ENCODE measurements around the gene SULT1A2. TPM values are rescaled to one million over a fixed set of nuclear protein-coding genes. Genes with fewer than 3 reads are reported as not detected.
A peak's percentile ranks its signal among the peaks of the same experiment; 100 is the strongest.
"Not testable (repeated sequence)": the region's sequence is repeated elsewhere in the genome, so short reads cannot be mapped to it uniquely, and the experiment has no call there.

Gene SULT1A2
- total RNA-seq, 1 donor from 2014 or later, result 0.32 TPM

GRCh38 chr16:28553776-28554633, 42.8 kb downstream of the SULT1A2 start, which contains the start of gene SGF29:
TSS of gene SGF29 (plus strand) at chr16:28553920. CDS start at chr16:28581070, 27,150 bp downstream.
- no peaks in the 10 kb centered on the region for H3K27me3 Mint-ChIP-seq (ENCODE audit: low read depth)
- H3K4me1 Mint-ChIP-seq (ENCODE audit: low read depth), result peaks cover 19% of the 10 kb centered on the region
- intact Hi-C loops (cut with micrococcal nuclease), result loop anchor here (1.0 kb wide), 1 partner anchor 62 kb away; the partner anchor contains the start of gene CLN3
- H3K27ac Mint-ChIP-seq, result peak within 1 kb of the TSS; percentile 97
- peak within 1 kb of the TSS; percentile 87 for H3K4me3 Mint-ChIP-seq (ENCODE audit: low read depth)
- no peaks in the 10 kb centered on the region for H3K9me3 Mint-ChIP-seq
- peak; percentile 90 for DNase-seq (ENCODE audit: low spot score)
- H3K36me3 Mint-ChIP-seq (ENCODE audit: low read depth), result peaks cover 21% of the 10 kb centered on the region

DNA sequence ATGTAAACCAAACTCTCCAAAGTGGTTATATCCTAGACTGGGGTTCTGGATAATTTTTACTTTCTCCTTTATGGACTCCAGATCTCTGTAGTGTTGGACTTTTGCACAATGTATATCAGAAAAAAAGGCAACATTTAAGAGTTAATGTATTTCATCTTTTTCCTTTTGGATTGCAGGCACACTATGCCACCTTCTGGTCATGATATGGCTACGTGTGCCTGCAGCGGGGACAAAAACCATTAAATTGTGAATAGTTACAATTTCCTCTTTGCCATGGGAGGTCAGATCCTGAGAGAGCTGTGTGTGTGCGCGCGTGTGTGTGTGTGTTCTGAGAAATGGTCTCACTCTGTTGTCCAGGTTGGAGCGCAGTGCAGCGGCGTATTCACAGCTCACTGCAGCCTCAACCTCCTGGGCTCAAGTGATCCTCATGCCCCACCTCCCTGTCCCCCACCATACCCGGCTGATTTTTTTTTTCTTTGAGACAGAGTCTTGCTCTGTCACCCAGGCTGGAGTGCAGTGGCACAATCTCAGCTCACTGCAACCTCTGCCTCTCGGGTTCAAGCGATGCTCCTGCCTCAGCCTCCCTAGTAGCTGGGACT, 47.5 kb downstream of the SULT1A2 start:
- no peak for DNase-seq (ENCODE audit: low spot score)
- no peaks in the 10 kb centered on the region for H3K9me3 Mint-ChIP-seq
- no peak overlapping the region for H3K4me3 Mint-ChIP-seq (ENCODE audit: low read depth)
- peaks cover 6% of the 10 kb centered on the region for H3K4me1 Mint-ChIP-seq (ENCODE audit: low read depth)
- peaks cover 4% of the 10 kb centered on the region for H3K27me3 Mint-ChIP-seq (ENCODE audit: low read depth)
- no peak overlapping the region for H3K27ac Mint-ChIP-seq
- H3K36me3 Mint-ChIP-seq (ENCODE audit: low read depth), result no peaks in the 10 kb centered on the region
- intact Hi-C loops (cut with micrococcal nuclease), result no loop called here

DNA sequence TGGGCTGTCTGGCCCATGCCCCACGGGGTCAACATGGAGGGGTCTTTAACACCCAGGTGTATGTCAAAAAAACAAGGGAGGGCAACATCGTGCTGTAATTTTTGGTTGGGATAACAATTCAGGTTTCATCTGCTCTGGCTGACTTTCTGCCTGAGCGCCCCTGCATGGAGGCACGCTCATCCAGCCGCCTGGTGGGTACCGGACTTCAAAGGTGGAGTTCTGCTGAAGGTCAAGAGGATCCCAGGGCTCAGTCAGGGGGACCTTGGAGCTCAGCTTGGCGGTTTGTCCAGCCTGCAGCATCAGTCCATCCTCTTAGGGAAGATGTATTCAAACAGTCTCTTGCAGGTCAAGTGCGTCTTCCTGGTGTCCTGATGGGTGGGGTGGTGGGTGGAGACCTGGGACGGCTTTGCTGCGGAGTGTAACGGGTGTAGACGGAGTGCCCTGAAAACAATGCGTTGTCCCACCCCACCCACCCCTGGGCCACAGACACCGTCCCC, 48.5 kb downstream of the SULT1A2 start:
- intact Hi-C loops (cut with micrococcal nuclease), result no loop called here
- peaks cover 4% of the 10 kb centered on the region for H3K27me3 Mint-ChIP-seq (ENCODE audit: low read depth)
- no peaks in the 10 kb centered on the region for H3K9me3 Mint-ChIP-seq
- no peak overlapping the region for H3K27ac Mint-ChIP-seq
- H3K4me3 Mint-ChIP-seq (ENCODE audit: low read depth), result no peak overlapping the region
- DNase-seq (ENCODE audit: low spot score), result no peak
- H3K36me3 Mint-ChIP-seq (ENCODE audit: low read depth), result no peaks in the 10 kb centered on the region
- H3K4me1 Mint-ChIP-seq (ENCODE audit: low read depth), result peaks cover 6% of the 10 kb centered on the region

GRCh38 chr16:28546626-28547025, 50.2 kb downstream of the SULT1A2 start:
- H3K4me3 Mint-ChIP-seq (ENCODE audit: low read depth), result no peak overlapping the region
- no peak for DNase-seq (ENCODE audit: low spot score)
- intact Hi-C loops (cut with micrococcal nuclease), result no loop called here
- no peaks in the 10 kb centered on the region for H3K9me3 Mint-ChIP-seq
- no peaks in the 10 kb centered on the region for H3K36me3 Mint-ChIP-seq (ENCODE audit: low read depth)
- H3K4me1 Mint-ChIP-seq (ENCODE audit: low read depth), result peaks cover 8% of the 10 kb centered on the region
- H3K27me3 Mint-ChIP-seq (ENCODE audit: low read depth), result peaks cover 4% of the 10 kb centered on the region
- no peak overlapping the region for H3K27ac Mint-ChIP-seq

DNA sequence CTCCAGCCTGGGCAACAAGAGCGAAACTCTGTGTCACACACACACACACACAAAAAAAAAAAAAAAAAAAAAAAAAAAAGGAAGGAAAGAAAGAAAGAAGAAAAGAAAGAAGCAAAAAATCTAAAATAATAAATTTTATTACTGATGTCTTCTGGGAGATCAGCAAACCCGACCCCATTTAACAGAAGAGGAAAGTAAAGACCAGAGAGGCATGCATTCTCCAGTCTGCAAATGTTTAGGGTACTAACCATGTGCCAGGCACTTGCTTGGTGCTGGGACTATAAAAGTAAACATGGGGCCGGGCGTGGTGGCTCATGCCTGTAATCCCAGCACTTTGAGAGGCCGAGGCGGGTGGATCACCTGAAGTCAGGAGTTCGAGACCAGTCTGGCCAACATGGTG, 50.9 kb downstream of the SULT1A2 start:
- H3K27ac Mint-ChIP-seq; DNase-seq (ENCODE audit: low spot score); H3K27me3 Mint-ChIP-seq (ENCODE audit: low read depth); H3K36me3 Mint-ChIP-seq (ENCODE audit: low read depth); H3K4me1 Mint-ChIP-seq (ENCODE audit: low read depth); H3K9me3 Mint-ChIP-seq; intact Hi-C loops (cut with micrococcal nuclease); H3K4me3 Mint-ChIP-seq (ENCODE audit: low read depth): not testable (repeated sequence)

DNA sequence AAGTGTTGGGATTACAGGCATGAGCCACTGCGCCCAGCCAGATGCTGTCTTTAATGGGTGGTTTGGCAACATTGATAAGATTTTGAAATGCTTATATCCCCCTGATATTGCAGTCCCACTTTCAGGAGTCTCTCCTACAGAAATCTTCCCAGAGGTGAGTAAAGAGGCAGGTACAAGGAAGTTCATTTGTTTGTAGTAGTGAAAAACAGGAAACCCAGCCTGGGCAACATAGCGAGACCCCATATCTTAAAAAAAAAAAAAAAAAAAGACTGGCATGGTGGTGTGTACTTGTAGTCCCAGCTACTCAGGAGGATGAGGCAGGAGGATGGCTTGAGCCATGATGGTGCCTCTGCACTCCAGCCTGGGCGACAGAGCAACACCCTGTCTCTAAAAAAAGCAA, 51.9 kb downstream of the SULT1A2 start:
- Mint-ChIP-seq H3K4me1 (ENCODE audit: low read depth) (peaks cover 8% of the 10 kb centered on the region), H3K36me3 (ENCODE audit: low read depth) (no peaks in the 10 kb centered on the region), H3K4me3 (ENCODE audit: low read depth) (no peak overlapping the region), H3K27ac (no peak overlapping the region), H3K9me3 (no peaks in the 10 kb centered on the region), H3K27me3 (ENCODE audit: low read depth) (peaks cover 4% of the 10 kb centered on the region)
- no peak for DNase-seq (ENCODE audit: low spot score)
- intact Hi-C loops (cut with micrococcal nuclease), result no loop called here

GRCh38 chr16:28543072-28543471, 53.8 kb downstream of the SULT1A2 start:
- Mint-ChIP-seq H3K9me3 (no peaks in the 10 kb centered on the region), H3K4me3 (ENCODE audit: low read depth) (no peak overlapping the region), H3K27me3 (ENCODE audit: low read depth) (peaks cover 1% of the 10 kb centered on the region), H3K4me1 (ENCODE audit: low read depth) (peaks cover 4% of the 10 kb centered on the region), H3K36me3 (ENCODE audit: low read depth) (no peaks in the 10 kb centered on the region), H3K27ac (no peak overlapping the region)
- no peak for DNase-seq (ENCODE audit: low spot score)
- intact Hi-C loops (cut with micrococcal nuclease), result no loop called here

DNA sequence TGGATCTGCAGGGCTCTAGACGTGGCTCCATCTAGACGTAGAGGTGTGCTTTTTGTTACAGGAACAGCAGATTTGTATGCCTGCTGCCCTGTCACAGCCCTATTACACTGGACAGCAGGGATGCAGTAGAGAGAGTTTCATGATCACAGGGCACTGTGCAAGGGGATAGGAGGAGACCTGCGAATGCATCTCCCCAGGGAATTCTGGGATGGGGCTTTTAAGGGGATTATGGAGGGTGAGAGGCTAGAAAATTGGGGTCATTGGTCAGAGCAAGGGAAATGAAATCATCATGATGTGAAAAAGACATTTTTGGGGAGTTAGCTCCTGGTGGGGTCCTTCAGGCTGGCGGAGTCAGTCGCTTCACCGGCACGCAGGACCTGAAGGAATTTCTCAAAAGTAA, 54.2 kb downstream of the SULT1A2 start:
- no peak overlapping the region for H3K4me3 Mint-ChIP-seq (ENCODE audit: low read depth)
- no peaks in the 10 kb centered on the region for H3K9me3 Mint-ChIP-seq
- H3K27me3 Mint-ChIP-seq (ENCODE audit: low read depth), result no peaks in the 10 kb centered on the region
- no peaks in the 10 kb centered on the region for H3K36me3 Mint-ChIP-seq (ENCODE audit: low read depth)
- DNase-seq (ENCODE audit: low spot score), result no peak
- H3K27ac Mint-ChIP-seq, result no peak overlapping the region
- intact Hi-C loops (cut with micrococcal nuclease), result no loop called here
- H3K4me1 Mint-ChIP-seq (ENCODE audit: low read depth), result peaks cover 4% of the 10 kb centered on the region

Other genes with a start within 250 kb of the SULT1A2 start
- gene NPIPB6, start 233.5 kb downstream of the SULT1A2 start, total RNA-seq, result 2.6 and 2.7 TPM in 2 replicates
- 169 and 197 TPM in 2 replicates for gene EIF3CL, start 193.2 kb downstream of the SULT1A2 start, total RNA-seq
- gene NPIPB7, start 124.7 kb downstream of the SULT1A2 start, total RNA-seq, result not detected in 2 replicates
- gene CLN3, start 105.0 kb downstream of the SULT1A2 start, total RNA-seq, result 26.5 and 30.1 TPM in 2 replicates
- 7.7 and 7.8 TPM in 2 replicates for gene APOBR, start 102.4 kb downstream of the SULT1A2 start, total RNA-seq
- gene IL27, start 90.2 kb downstream of the SULT1A2 start, total RNA-seq, result not detected in 2 replicates
- not detected in 2 replicates for gene NUPR1, start 58.1 kb downstream of the SULT1A2 start, total RNA-seq
- gene SGF29, start 43.1 kb downstream of the SULT1A2 start, total RNA-seq, result 33.0 and 38.0 TPM in 2 replicates
- gene SULT1A1, start 13.0 kb upstream of the SULT1A2 start, total RNA-seq, result 9.8 and 9.9 TPM in 2 replicates
- 1.5 and 2.1 TPM in 2 replicates for gene NPIPB8, start 41.0 kb upstream of the SULT1A2 start, total RNA-seq
- gene EIF3C, start 114.4 kb upstream of the SULT1A2 start, total RNA-seq, result 1,010 and 1,059 TPM in 2 replicates
- 3.1 and 4.0 TPM in 2 replicates for gene NPIPB9, start 154.7 kb upstream of the SULT1A2 start, total RNA-seq
- gene ATXN2L, start 225.9 kb upstream of the SULT1A2 start, total RNA-seq, result 304 and 307 TPM in 2 replicates
- gene TUFM, start 249.3 kb upstream of the SULT1A2 start, total RNA-seq, result 202 and 217 TPM in 2 replicates

All from activated T-helper 2 cell treated with anti-CD3 and anti-CD28 coated beads, Interferon-gamma antibody, Interleukin-2, Interleukin-4, amounts not matched to agents 10 μg/mL and 5 μg/mL and 100 μg/mL, durations not matched to agents 14 hours and 24 hours and 36 hours (primary cell).